ENCODE data around the gene CAMK2B.

CAMK2B gene

GRCh38 chr7:44294325-44295069 is 30.9 kb downstream of the CAMK2B start:
- Histone ChIP-seq H3K4me2 (ENCODE audit: low read depth, low read length, poor library complexity, severe bottlenecking) (no peak overlapping the region), H3F3A (ENCODE audit: low read depth) (no peaks in the 10 kb centered on the region), H3K9me2 (replicated peaks; ENCODE audit: low read depth, low read length) (no peaks in the 10 kb centered on the region), H3K79me2 (ENCODE audit: insufficient read depth, low read length) (no peaks in the 10 kb centered on the region), H4K20me1 (ENCODE audit: insufficient read depth, low read length, poor library complexity, severe bottlenecking) (no peaks in the 10 kb centered on the region), H3K4me3 (ENCODE audit: low read length, poor library complexity, severe bottlenecking) (no peak overlapping the region), H3K36me3 (ENCODE audit: insufficient read depth, low read length) (no peaks in the 10 kb centered on the region), H3K27me3 (ENCODE audit: insufficient read depth, low read length, poor library complexity, severe bottlenecking) (peaks cover 15% of the 10 kb centered on the region), H3K9ac (ENCODE audit: low read depth, low read length, poor library complexity, severe bottlenecking) (no peak overlapping the region), H3K9me3 (ENCODE audit: insufficient read depth, low read depth, low read length) (no peaks in the 10 kb centered on the region), H2AFZ (ENCODE audit: low read length) (no peak overlapping the region), H3K4me1 (ENCODE audit: insufficient read depth, low read length, poor library complexity, severe bottlenecking) (no peaks in the 10 kb centered on the region)
- TF ChIP-seq EZH2phosphoT487 (IDR thresholded peaks at IDR 0.05; ENCODE audit: borderline replicate concordance): no peak
- TF ChIP-seq, protein P1, sequence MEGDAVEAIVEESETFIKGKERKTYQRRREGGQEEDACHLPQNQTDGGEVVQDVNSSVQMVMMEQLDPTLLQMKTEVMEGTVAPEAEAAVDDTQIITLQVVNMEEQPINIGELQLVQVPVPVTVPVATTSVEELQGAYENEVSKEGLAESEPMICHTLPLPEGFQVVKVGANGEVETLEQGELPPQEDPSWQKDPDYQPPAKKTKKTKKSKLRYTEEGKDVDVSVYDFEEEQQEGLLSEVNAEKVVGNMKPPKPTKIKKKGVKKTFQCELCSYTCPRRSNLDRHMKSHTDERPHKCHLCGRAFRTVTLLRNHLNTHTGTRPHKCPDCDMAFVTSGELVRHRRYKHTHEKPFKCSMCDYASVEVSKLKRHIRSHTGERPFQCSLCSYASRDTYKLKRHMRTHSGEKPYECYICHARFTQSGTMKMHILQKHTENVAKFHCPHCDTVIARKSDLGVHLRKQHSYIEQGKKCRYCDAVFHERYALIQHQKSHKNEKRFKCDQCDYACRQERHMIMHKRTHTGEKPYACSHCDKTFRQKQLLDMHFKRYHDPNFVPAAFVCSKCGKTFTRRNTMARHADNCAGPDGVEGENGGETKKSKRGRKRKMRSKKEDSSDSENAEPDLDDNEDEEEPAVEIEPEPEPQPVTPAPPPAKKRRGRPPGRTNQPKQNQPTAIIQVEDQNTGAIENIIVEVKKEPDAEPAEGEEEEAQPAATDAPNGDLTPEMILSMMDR (conservative IDR thresholded peaks at IDR 0.05; ENCODE audit: low read length): no peak

DNA sequence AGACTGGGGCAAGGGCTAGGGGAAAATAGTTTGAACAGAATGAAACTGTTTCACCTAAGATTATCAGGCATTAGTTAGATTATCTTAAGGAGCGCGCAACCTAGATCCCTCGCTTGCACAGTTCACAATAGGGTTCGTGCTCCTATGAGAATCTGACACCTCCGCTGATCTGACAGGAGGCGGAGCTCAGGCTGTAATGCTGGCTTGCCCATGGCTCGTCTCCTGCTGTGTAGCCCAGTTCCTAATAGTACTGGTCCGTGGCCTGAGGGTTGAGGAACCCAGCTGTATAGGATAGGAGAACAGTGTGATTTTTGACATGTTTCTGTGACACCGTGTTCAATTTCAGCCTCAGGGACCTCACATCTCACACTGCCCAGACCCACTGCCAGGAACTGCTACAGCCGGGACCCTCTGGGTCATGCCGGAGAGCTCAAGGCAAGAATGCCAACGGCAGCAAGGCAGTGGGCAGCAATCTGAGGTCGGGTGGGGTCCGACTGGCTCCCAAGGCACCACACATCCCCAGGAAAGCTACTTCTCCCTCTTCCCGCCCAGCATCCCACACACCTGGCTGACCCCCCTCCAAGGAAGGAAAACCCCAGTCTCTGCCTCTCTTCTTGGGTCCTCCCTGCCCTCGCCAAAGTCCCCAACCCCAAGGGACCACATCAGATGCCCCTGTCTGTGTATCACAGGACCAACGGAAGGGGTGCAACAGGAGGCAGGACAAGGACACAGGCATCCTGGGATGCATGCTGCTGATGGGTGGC is 31.7 kb downstream of the CAMK2B start:
- H2AFZ ChIP-seq (ENCODE audit: low read length): no peak overlapping the region
- TF ChIP-seq, protein P1 (conservative IDR thresholded peaks at IDR 0.05; ENCODE audit: low read length): no peak
- no peak for TF ChIP-seq EZH2phosphoT487 (IDR thresholded peaks at IDR 0.05; ENCODE audit: borderline replicate concordance)
- no peaks in the 10 kb centered on the region for H3K9me2 ChIP-seq (replicated peaks; ENCODE audit: low read depth, low read length)
- H3K36me3 ChIP-seq (ENCODE audit: insufficient read depth, low read length): no peaks in the 10 kb centered on the region
- H3K27me3 ChIP-seq (ENCODE audit: insufficient read depth, low read length, poor library complexity, severe bottlenecking): peaks cover 15% of the 10 kb centered on the region
- no peaks in the 10 kb centered on the region for H3K9me3 ChIP-seq (ENCODE audit: insufficient read depth, low read depth, low read length)
- no peaks in the 10 kb centered on the region for H3K4me1 ChIP-seq (ENCODE audit: insufficient read depth, low read length, poor library complexity, severe bottlenecking)
- H3K4me3 ChIP-seq (ENCODE audit: low read length, poor library complexity, severe bottlenecking): no peak overlapping the region
- no peak overlapping the region for H3K9ac ChIP-seq (ENCODE audit: low read depth, low read length, poor library complexity, severe bottlenecking)
- H4K20me1 ChIP-seq (ENCODE audit: insufficient read depth, low read length, poor library complexity, severe bottlenecking): no peaks in the 10 kb centered on the region
- H3F3A ChIP-seq (ENCODE audit: low read depth): no peaks in the 10 kb centered on the region
- H3K79me2 ChIP-seq (ENCODE audit: insufficient read depth, low read length): no peaks in the 10 kb centered on the region
- H3K4me2 ChIP-seq (ENCODE audit: low read depth, low read length, poor library complexity, severe bottlenecking): no peak overlapping the region

GRCh38 chr7:44292876-44293560 is 32.4 kb downstream of the CAMK2B start:
- Histone ChIP-seq H4K20me1 (ENCODE audit: insufficient read depth, low read length, poor library complexity, severe bottlenecking) (no peaks in the 10 kb centered on the region), H2AFZ (ENCODE audit: low read length) (no peak overlapping the region), H3K79me2 (ENCODE audit: insufficient read depth, low read length) (no peaks in the 10 kb centered on the region), H3K9ac (ENCODE audit: low read depth, low read length, poor library complexity, severe bottlenecking) (no peak overlapping the region), H3K36me3 (ENCODE audit: insufficient read depth, low read length) (no peaks in the 10 kb centered on the region), H3K4me2 (ENCODE audit: low read depth, low read length, poor library complexity, severe bottlenecking) (no peak overlapping the region), H3F3A (ENCODE audit: low read depth) (no peaks in the 10 kb centered on the region), H3K4me3 (ENCODE audit: low read length, poor library complexity, severe bottlenecking) (no peak overlapping the region), H3K4me1 (ENCODE audit: insufficient read depth, low read length, poor library complexity, severe bottlenecking) (no peaks in the 10 kb centered on the region), H3K9me2 (replicated peaks; ENCODE audit: low read depth, low read length) (no peaks in the 10 kb centered on the region), H3K27me3 (ENCODE audit: insufficient read depth, low read length, poor library complexity, severe bottlenecking) (peaks cover 15% of the 10 kb centered on the region), H3K9me3 (ENCODE audit: insufficient read depth, low read depth, low read length) (no peaks in the 10 kb centered on the region)
- TF ChIP-seq EZH2phosphoT487 (IDR thresholded peaks at IDR 0.05; ENCODE audit: borderline replicate concordance): no peak
- TF ChIP-seq, protein P1 (conservative IDR thresholded peaks at IDR 0.05; ENCODE audit: low read length): no peak

All from Loucy (cell line).